WI38 (cell line): Measurements from ENCODE around the gene DGAT2.
A peak's percentile ranks its signal among the peaks of the same experiment; 100 is the strongest.

ENCODE experiments used
- H3K4me3 ChIP-seq: 2 replicates; pipeline ENCODE4 v1.5.1; 2011; ENCODE audit warnings: low read depth, mild to moderate bottlenecking, control low read depth, low read length
- CTCF ChIP-seq: IDR thresholded peaks from 2 replicates; pipeline ENCODE4 v1.5.1; 2012; ENCODE audit warnings: low read depth, mild to moderate bottlenecking, control low read depth, low read length

The DGAT2 gene

GRCh38 chr11:75797792-75798191, 29.2 kb downstream of the DGAT2 start:
- no peak for TF ChIP-seq CTCF
- H3K4me3 ChIP-seq: no peak overlapping the region

GRCh38 chr11:75800136-75800675, 31.6 kb downstream of the DGAT2 start:
- no peak overlapping the region for H3K4me3 ChIP-seq
- no peak for TF ChIP-seq CTCF

- TF ChIP-seq CTCF: no peak
Measured at GRCh38 chr11:75800728-75801361, 32.3 kb downstream of the DGAT2 start.

GRCh38 chr11:75801362-75802020, 32.9 kb downstream of the DGAT2 start:
- no peak for TF ChIP-seq CTCF
- H3K4me3 ChIP-seq: no peak overlapping the region

More at GRCh38 chr11:75800728-75801361, 32.3 kb downstream of the DGAT2 start:
- no peak overlapping the region for H3K4me3 ChIP-seq

- TF ChIP-seq CTCF: no peak
- no peak overlapping the region for H3K4me3 ChIP-seq
Measured at GRCh38 chr11:75802021-75802912, 33.7 kb downstream of the DGAT2 start.

GRCh38 chr11:75802913-75803820, 34.6 kb downstream of the DGAT2 start:
- no peak overlapping the region for H3K4me3 ChIP-seq
- peak; percentile 77 for TF ChIP-seq CTCF
